Kidney epithelial cell (primary cell): Measurements from ENCODE around the gene MBP. TPM values are rescaled to one million over a fixed set of nuclear protein-coding genes. Genes with fewer than 3 reads are reported as not detected.

Experiments
- DNase-seq: peaks from one replicate; pipeline ENCODE4 v3.0.0-alpha.2; 2010; ENCODE audit warnings: low read depth
- H3K27me3 ChIP-seq: 2 replicates; pipeline ENCODE4 v1.6.0; 2011; ENCODE audit warnings: low read length; ENCODE audit not compliant: control insufficient read depth, insufficient read depth
- H3K36me3 ChIP-seq: 2 replicates; pipeline ENCODE4 v1.5.1; 2011; ENCODE audit warnings: low read length; ENCODE audit not compliant: control insufficient read depth, insufficient read depth
- H3K4me3 ChIP-seq: 2 replicates; pipeline ENCODE4 v1.5.1; 2011; ENCODE audit warnings: low read depth, mild to moderate bottlenecking, control low read depth, low read length
- CTCF ChIP-seq: IDR thresholded peaks from 2 replicates; pipeline ENCODE4 v1.5.1; 2011; ENCODE audit warnings: mild to moderate bottlenecking, moderate library complexity, low read length, control low read depth, inconsistent platforms; ENCODE audit not compliant: insufficient read depth, poor library complexity, severe bottlenecking
- total RNA-seq: library from RNA; depleted of rRNA; stranded (reverse); fragments of >200 nt; gene quantifications from 2 replicates; pipeline ENCODE4 v1.2.3, GENCODE V29; 2015

Gene MBP
- total RNA-seq, 1 donor from 2014 or later = 29.1 TPM

- no peaks in the 10 kb centered on the region for H3K27me3 ChIP-seq
- no peak for TF ChIP-seq CTCF
- H3K36me3 ChIP-seq = peaks cover 2% of the 10 kb centered on the region
- H3K4me3 ChIP-seq = no peak overlapping the region
- DNase-seq = no peak
These were observed 90.0 kb downstream of the MBP start for GRCh38 chr18:77042583-77042982.

GRCh38 chr18:77039196-77040130 lies 93.1 kb downstream of the MBP start:
- TF ChIP-seq CTCF = no peak
- no peak for DNase-seq
- Histone ChIP-seq H3K36me3 (no peaks in the 10 kb centered on the region), H3K4me3 (no peak overlapping the region), H3K27me3 (no peaks in the 10 kb centered on the region)

GRCh38 chr18:77038182-77038858 lies 94.3 kb downstream of the MBP start:
- Histone ChIP-seq H3K4me3 (no peak overlapping the region), H3K36me3 (no peaks in the 10 kb centered on the region), H3K27me3 (no peaks in the 10 kb centered on the region)
- TF ChIP-seq CTCF = no peak
- DNase-seq = no peak

- no peak for DNase-seq
- no peaks in the 10 kb centered on the region for H3K27me3 ChIP-seq
- H3K4me3 ChIP-seq = no peak overlapping the region
- no peak for TF ChIP-seq CTCF
- no peaks in the 10 kb centered on the region for H3K36me3 ChIP-seq
These were observed 95.0 kb downstream of the MBP start for GRCh38 chr18:77037567-77037966.

- no peak for DNase-seq
- Histone ChIP-seq H3K36me3 (no peaks in the 10 kb centered on the region), H3K4me3 (no peak overlapping the region), H3K27me3 (no peaks in the 10 kb centered on the region)
- no peak for TF ChIP-seq CTCF
These were observed 97.0 kb downstream of the MBP start for GRCh38 chr18:77035380-77036187.
